ENCODE measurements around the gene IL24. TPM values are rescaled to one million over a fixed set of nuclear protein-coding genes. Genes with fewer than 3 reads are reported as not detected.

The IL24 gene
- total and polyA plus RNA-seq, 10 of the 15 experiments (the other 5 are each of a cell fraction or from before 2014, with no cell fraction given) = 0.05 to 19.8 (median 0.35) TPM; not detected in 1

GRCh38 chr1:206945779-206946178, 48.5 kb downstream of the IL24 start (continued):
- no peak for TF ChIP-seq RAD21 (IDR thresholded peaks at IDR 0.05; ENCODE audit: insufficient read depth, low read depth, low read length)
- no peak for TF ChIP-seq SMARCA5 (IDR thresholded peaks at IDR 0.05)
- TF ChIP-seq GATAD2B (conservative IDR thresholded peaks at IDR 0.05; ENCODE audit: low read depth) = no peak

- Histone ChIP-seq H3K27me3 (replicated peaks in 1 of 2; ENCODE audit: control insufficient read depth in 2 of 2, insufficient read depth in 2 of 2, low read length in 1 of 2) (no peaks in the 10 kb centered on the region), H2AFZ (ENCODE audit: control insufficient read depth, low read depth, low read length) (no peak within 1 kb of the TSS), H3K4me3 (no peak within 1 kb of the TSS), H4K20me1 (ENCODE audit: control insufficient read depth, insufficient read depth) (no peaks in the 10 kb centered on the region), H3K4me2 (ENCODE audit: control insufficient read depth, insufficient read depth) (no peak within 1 kb of the TSS), H3K9me3 (replicated peaks; ENCODE audit: control insufficient read depth, insufficient read depth, low read length) (peaks cover 4% of the 10 kb centered on the region; the same call in 2 of the 3 replicates), H3K27ac (ENCODE audit: control insufficient read depth, insufficient read depth) (no peak within 1 kb of the TSS), H3K79me2 (ENCODE audit: control insufficient read depth, insufficient read depth, low read length) (no peaks in the 10 kb centered on the region), H3K9ac (ENCODE audit: control insufficient read depth, insufficient read depth, low read length) (no peak within 1 kb of the TSS), H3K36me3 (ENCODE audit: control insufficient read depth in 2 of 2, insufficient read depth in 2 of 2, low read length in 1 of 2) (no peaks in the 10 kb centered on the region), H3K4me1 (ENCODE audit: control insufficient read depth, insufficient read depth, low read length) (peaks cover 16% of the 10 kb centered on the region)
- SMC1A ChIA-PET (ENCODE audit: uncharacterized antibody, unreplicated experiment) = interaction anchor here (0.6 to 2.0 kb wide), 11 partner anchors 8 to 476 kb away, joined by 3 to 15 read pairs (median 4); partner anchors contain the start of genes FCAMR and FCMR
- in situ Hi-C loops (cut with MboI) (no loop called here), intact Hi-C loops (cut with micrococcal nuclease; ENCODE audit: unreplicated experiment) (no loop called here)
- no peak for ATAC-seq
- RAD21 ChIA-PET (ENCODE audit: unreplicated experiment) = interaction anchor here (0.8 kb wide), 1 partner anchor 13 kb away, joined by 3 read pairs; no protein-coding TSS in a partner anchor
- POLR2A ChIA-PET = no interaction called here
- 63% methylated on average over 7 of the region's 7 CpGs for WGBS (ENCODE audit: insufficient coverage, insufficient replicate concordance, low lambda C conversion rate, missing lambda C conversion rate)
- CTCF ChIA-PET = interaction anchor here (0.7 to 9.4 kb wide), 9 partner anchors 7 to 458 kb away, joined by 3 to 61 read pairs (median 7); no protein-coding TSS in a partner anchor
- DNase-seq (ENCODE audit: low read depth, low spot score) = no peak
- BruUV-seq (replicated peaks) = no TSS peak
- FAIRE-seq = no peak
- no peak for TF ChIP-seq NRF1 (conservative IDR thresholded peaks at IDR 0.05; ENCODE audit: low read depth, low read length)
- no peak for TF ChIP-seq TCF12 (IDR thresholded peaks at IDR 0.05; ENCODE audit: low read depth, low read length)
- no peak for TF ChIP-seq CEBPZ (IDR thresholded peaks at IDR 0.05; ENCODE audit: low read depth, low read length)
- TF ChIP-seq ATF3 (IDR thresholded peaks at IDR 0.05; ENCODE audit: borderline replicate concordance, extremely low read depth, low read depth, low read length) = no peak
- no peak for TF ChIP-seq ZNF592 (IDR thresholded peaks at IDR 0.05)
- no peak for TF ChIP-seq FOXK2 (IDR thresholded peaks at IDR 0.05)
- TF ChIP-seq WRNIP1 (IDR thresholded peaks at IDR 0.05; ENCODE audit: borderline replicate concordance, low read depth, low read length) = no peak
- TF ChIP-seq MYC (IDR thresholded peaks at IDR 0.05; ENCODE audit: insufficient read depth, insufficient read length, insufficient replicate concordance, low read length, severe bottlenecking) = no peak
- TF ChIP-seq SMC3 (IDR thresholded peaks at IDR 0.05; ENCODE audit: borderline replicate concordance, low read length) = no peak
- no peak for TF ChIP-seq JUND (IDR thresholded peaks at IDR 0.05; ENCODE audit: low read depth, low read length)
- TF ChIP-seq SIN3A (IDR thresholded peaks at IDR 0.05; ENCODE audit: low read depth, low read length) = no peak
- no peak for TF ChIP-seq EGR1 (IDR thresholded peaks at IDR 0.05; ENCODE audit: borderline replicate concordance in 1 of 2, low read depth in 2 of 2, low read length in 2 of 2)
Observed at GRCh38 chr1:206946261-206946660, 49.0 kb downstream of the IL24 start, which contains the start of gene PIGR. PIGR (minus strand) TSS chr1:206946466; CDS start chr1:206940531, 5,935 bp downstream.
